ENCODE results near the gene ANGEL1. TPM values are rescaled to one million over a fixed set of nuclear protein-coding genes. Genes with fewer than 3 reads are reported as not detected.

ANGEL1 gene
- total RNA-seq, 1 experiment from 2014 or later = 31.7 TPM

GRCh38 chr14:76773188-76773885 is 39.3 kb downstream of the ANGEL1 start:
- Histone ChIP-seq H4K20me1 (ENCODE audit: insufficient read depth) (no peaks in the 10 kb centered on the region), H3K4me3 (no peak overlapping the region), H3K27ac (no peak overlapping the region), H3K4me2 (peak overlapping the region; percentile 58), H3K9me2 (ENCODE audit: insufficient read depth) (no peaks in the 10 kb centered on the region), H3K4me1 (replicated peaks; ENCODE audit: insufficient read depth) (peaks cover 17% of the 10 kb centered on the region), H3K9me3 (ENCODE audit: insufficient read depth, low read depth) (no peaks in the 10 kb centered on the region), H3K36me3 (ENCODE audit: low read depth) (no peaks in the 10 kb centered on the region), H2AFZ (no peak overlapping the region), H3K27me3 (ENCODE audit: insufficient read depth, low read depth) (peaks cover 40% of the 10 kb centered on the region), H3K79me2 (ENCODE audit: low read depth) (no peaks in the 10 kb centered on the region), H3F3A (ENCODE audit: insufficient read depth, low read depth) (no peaks in the 10 kb centered on the region)
- BruUV-seq (replicated peaks) = no TSS peak
- no peak for TF ChIP-seq EZH2 (IDR thresholded peaks at IDR 0.05; ENCODE audit: low read depth)
- POLR2A ChIA-PET (ENCODE audit: unreplicated experiment) = interaction anchor here (0.7 kb wide), 1 partner anchor 325 kb away, joined by 9 read pairs; the partner anchor contains the start of gene CIPC
- intact Hi-C loops (cut with micrococcal nuclease; ENCODE audit: unreplicated experiment) = loop anchor here (1.0 kb wide), 1 partner anchor 39 kb away; the partner anchor contains the start of gene ANGEL1
- CTCF ChIA-PET = interaction anchor here (0.7 to 1.7 kb wide), 3 partner anchors 11 to 260 kb away, joined by 3 to 8 read pairs (median 4); no protein-coding TSS in a partner anchor
- DNase-seq = peak; percentile 84 to 96

GRCh38 chr14:76772300-76773187 is 40.1 kb downstream of the ANGEL1 start:
- Histone ChIP-seq H3K9me2 (ENCODE audit: insufficient read depth) (no peaks in the 10 kb centered on the region), H3K27me3 (ENCODE audit: insufficient read depth, low read depth) (peaks cover 48% of the 10 kb centered on the region), H3K79me2 (ENCODE audit: low read depth) (no peaks in the 10 kb centered on the region), H2AFZ (no peak overlapping the region), H4K20me1 (ENCODE audit: insufficient read depth) (no peaks in the 10 kb centered on the region), H3K4me2 (peak overlapping the region; percentile 58; the same call in 1 of the 2 replicates), H3F3A (ENCODE audit: insufficient read depth, low read depth) (no peaks in the 10 kb centered on the region), H3K9me3 (ENCODE audit: insufficient read depth, low read depth) (no peaks in the 10 kb centered on the region), H3K27ac (no peak overlapping the region), H3K36me3 (ENCODE audit: low read depth) (no peaks in the 10 kb centered on the region), H3K4me1 (replicated peaks; ENCODE audit: insufficient read depth) (peaks cover 17% of the 10 kb centered on the region), H3K4me3 (no peak overlapping the region)
- BruUV-seq (replicated peaks) = no TSS peak
- no peak for DNase-seq
- intact Hi-C loops (cut with micrococcal nuclease; ENCODE audit: unreplicated experiment) = loop anchor here (1.0 kb wide), 1 partner anchor 40 kb away; the partner anchor contains the start of gene ANGEL1
- POLR2A ChIA-PET (ENCODE audit: unreplicated experiment) = interaction anchor here (0.6 kb wide), 1 partner anchor 1841 kb away, joined by 3 read pairs; no protein-coding TSS in a partner anchor
- TF ChIP-seq CTCF (conservative IDR thresholded peaks at IDR 0.05) = no peak
- TF ChIP-seq EZH2 (IDR thresholded peaks at IDR 0.05; ENCODE audit: low read depth) = no peak
- CTCF ChIA-PET = interaction anchor here (1.7 kb wide), 1 partner anchor 12 kb away, joined by 8 read pairs; no protein-coding TSS in a partner anchor

- ChIA-PET CTCF (interaction anchor here (0.6 kb wide), 2 partner anchors 59 to 1895 kb away, joined by 5 to 12 read pairs; no protein-coding TSS in a partner anchor), POLR2A (ENCODE audit: unreplicated experiment) (no interaction called here)
- TF ChIP-seq EZH2 (IDR thresholded peaks at IDR 0.05; ENCODE audit: low read depth) (no peak), CTCF (conservative IDR thresholded peaks at IDR 0.05) (no peak)
- Histone ChIP-seq H3K4me3 (no peak overlapping the region), H3K27ac (no peak overlapping the region), H3K9me2 (ENCODE audit: insufficient read depth) (no peaks in the 10 kb centered on the region), H3K27me3 (ENCODE audit: insufficient read depth, low read depth) (peaks cover 56% of the 10 kb centered on the region), H3K4me1 (replicated peaks; ENCODE audit: insufficient read depth) (peaks cover 17% of the 10 kb centered on the region), H4K20me1 (ENCODE audit: insufficient read depth) (no peaks in the 10 kb centered on the region), H3K79me2 (ENCODE audit: low read depth) (no peaks in the 10 kb centered on the region), H3K36me3 (ENCODE audit: low read depth) (no peaks in the 10 kb centered on the region), H3K9me3 (ENCODE audit: insufficient read depth, low read depth) (no peaks in the 10 kb centered on the region), H3K4me2 (no peak overlapping the region), H2AFZ (no peak overlapping the region), H3F3A (ENCODE audit: insufficient read depth, low read depth) (no peaks in the 10 kb centered on the region)
- no peak for DNase-seq
- BruUV-seq (replicated peaks) = no TSS peak
- intact Hi-C loops (cut with micrococcal nuclease; ENCODE audit: unreplicated experiment) = no loop called here
Measured at GRCh38 chr14:76771437-76771980, 41.2 kb downstream of the ANGEL1 start.
